ENCODE results near the gene CAMK2N1.

The CAMK2N1 gene

GRCh38 chr1:20479840-20480239 is 6.2 kb downstream of the CAMK2N1 start:
- DNase-seq (ENCODE audit: low read depth in 3 of 3), result no peak

- DNase-seq (ENCODE audit: low read depth in 3 of 3), result no peak
Observed at GRCh38 chr1:20478057-20478635, 7.9 kb downstream of the CAMK2N1 start.

GRCh38 chr1:20477348-20478056 is 8.5 kb downstream of the CAMK2N1 start:
- no peak for DNase-seq (ENCODE audit: low read depth in 3 of 3)

- no peak for DNase-seq (ENCODE audit: low read depth in 3 of 3)
Observed at GRCh38 chr1:20476265-20477038, 9.6 kb downstream of the CAMK2N1 start.

- no peak for DNase-seq (ENCODE audit: low read depth in 3 of 3)
Observed at GRCh38 chr1:20474996-20475395, 11.0 kb downstream of the CAMK2N1 start.

GRCh38 chr1:20474333-20474975 is 11.6 kb downstream of the CAMK2N1 start:
- DNase-seq (ENCODE audit: low read depth in 3 of 3), result no peak

GRCh38 chr1:20473894-20474293 is 12.1 kb downstream of the CAMK2N1 start:
- no peak for DNase-seq (ENCODE audit: low read depth in 3 of 3)

- DNase-seq (ENCODE audit: low read depth in 3 of 3), result no peak
Observed at GRCh38 chr1:20472860-20473711, 12.9 kb downstream of the CAMK2N1 start.

- DNase-seq (ENCODE audit: low read depth in 3 of 3), result no peak
Observed at GRCh38 chr1:20472121-20472520, 13.9 kb downstream of the CAMK2N1 start.

- no peak for DNase-seq (ENCODE audit: low read depth in 3 of 3)
Observed at GRCh38 chr1:20470194-20470593, 15.8 kb downstream of the CAMK2N1 start.

GRCh38 chr1:20469406-20470076 is 16.5 kb downstream of the CAMK2N1 start:
- DNase-seq (ENCODE audit: low read depth in 3 of 3), result no peak

- DNase-seq (ENCODE audit: low read depth in 3 of 3), result peak in 1 of 3 donors; percentile 14
Observed at GRCh38 chr1:20466273-20466672, 19.7 kb downstream of the CAMK2N1 start.

GRCh38 chr1:20465187-20465586 is 20.8 kb downstream of the CAMK2N1 start:
- DNase-seq (ENCODE audit: low read depth in 3 of 3), result no peak

GRCh38 chr1:20463502-20463901 is 22.5 kb downstream of the CAMK2N1 start:
- DNase-seq (ENCODE audit: low read depth in 3 of 3), result no peak

GRCh38 chr1:20462397-20462796 is 23.6 kb downstream of the CAMK2N1 start:
- no peak for DNase-seq (ENCODE audit: low read depth in 3 of 3)

GRCh38 chr1:20458717-20459116 is 27.3 kb downstream of the CAMK2N1 start:
- no peak for DNase-seq (ENCODE audit: low read depth in 3 of 3)

- DNase-seq (ENCODE audit: low read depth in 3 of 3), result no peak
Observed at GRCh38 chr1:20454004-20454403, 32.0 kb downstream of the CAMK2N1 start.

GRCh38 chr1:20449735-20450311 is 36.2 kb downstream of the CAMK2N1 start:
- no peak for DNase-seq (ENCODE audit: low read depth in 3 of 3)

- DNase-seq (ENCODE audit: low read depth in 3 of 3), result no peak
Observed at GRCh38 chr1:20448671-20449071, 37.3 kb downstream of the CAMK2N1 start.

GRCh38 chr1:20447794-20448193 is 38.2 kb downstream of the CAMK2N1 start:
- no peak for DNase-seq (ENCODE audit: low read depth in 3 of 3)

GRCh38 chr1:20446796-20447195 is 39.2 kb downstream of the CAMK2N1 start:
- no peak for DNase-seq (ENCODE audit: low read depth in 3 of 3)

Data from stimulated activated CD4-positive, alpha-beta T cell treated with anti-CD3 and anti-CD28 coated beads, TNF-alpha, amount 100 ng/mL, for 48 hours (primary cell).